Osteoblast (primary cell): Measurements from ENCODE around the gene CTAG1B. TPM values are rescaled to one million over a fixed set of nuclear protein-coding genes. Genes with fewer than 3 reads are reported as not detected.
"Not testable (repeated sequence)": the region's sequence is repeated elsewhere in the genome, so short reads cannot be mapped to it uniquely, and the experiment has no call there.

Source experiments
- DNase-seq: peaks from one replicate; pipeline ENCODE4 v3.0.0; 2011; ENCODE audit warnings: low spot score, mixed read lengths; ENCODE audit not compliant: insufficient read length; ENCODE audit errors: missing footprints
- H2AFZ ChIP-seq: 2 replicates; pipeline ENCODE4 v1.6.0; 2011; ENCODE audit warnings: mild to moderate bottlenecking, low read length
- H3K27ac ChIP-seq: 2 replicates; pipeline ENCODE4 v1.5.1; 2011; ENCODE audit warnings: mild to moderate bottlenecking, low read depth, low read length, moderate library complexity
- H3K27me3 ChIP-seq: 2 replicates; pipeline ENCODE4 v1.6.0; 2012; ENCODE audit warnings: mild to moderate bottlenecking, control low read depth, inconsistent platforms, low read length, moderate library complexity; ENCODE audit not compliant: insufficient read depth
- H3K36me3 ChIP-seq: 2 replicates; pipeline ENCODE4 v1.5.1; 2011; ENCODE audit warnings: mild to moderate bottlenecking, low read length, control low read depth, moderate library complexity; ENCODE audit not compliant: insufficient read depth
- H3K4me1 ChIP-seq: 2 replicates; pipeline ENCODE4 v1.5.1; 2011; ENCODE audit warnings: mild to moderate bottlenecking, low read length, control low read depth, moderate library complexity; ENCODE audit not compliant: insufficient read depth
- H3K4me2 ChIP-seq: 2 replicates; pipeline ENCODE4 v1.6.0; 2011; ENCODE audit warnings: mild to moderate bottlenecking, low read length; ENCODE audit not compliant: insufficient read depth
- H3K4me3 ChIP-seq: fragments of 200-600 bp; sonication (generic); 3 replicates; pipeline ENCODE4 v1.5.1; 2012; ENCODE audit warnings: mild to moderate bottlenecking, low read length, inconsistent platforms; ENCODE audit not compliant: insufficient read depth
- H3K79me2 ChIP-seq: 2 replicates; pipeline ENCODE4 v1.6.0; 2012; ENCODE audit warnings: mild to moderate bottlenecking, low read length, control low read depth, inconsistent platforms; ENCODE audit not compliant: insufficient read depth
- H3K9me3 ChIP-seq: 2 replicates; pipeline ENCODE4 v1.5.1; 2011; ENCODE audit warnings: low read depth, low read length, control low read depth
- H4K20me1 ChIP-seq: 2 replicates; pipeline ENCODE4 v1.6.0; 2012; ENCODE audit warnings: mild to moderate bottlenecking, low read length, control low read depth; ENCODE audit not compliant: insufficient read depth
- small RNA-seq: library from RNA; depleted of rRNA; stranded (forward); fragments of <200 nt; gene quantifications from one replicate; pipeline ENCODE3, GENCODE V24; 2012
- total RNA-seq: library from RNA; depleted of rRNA; stranded (reverse); fragments of >200 nt; gene quantifications from 2 replicates; pipeline ENCODE4 v1.2.3, GENCODE V29; 2012

The CTAG1B gene
- total RNA-seq, 1 donor, result not detected

GRCh38 chrX:154582994-154583393 is 36.1 kb downstream of the CTAG1B start:
- not testable (repeated sequence) for H3K79me2 ChIP-seq, H3K4me2 ChIP-seq, H3K4me3 ChIP-seq, H3K27ac ChIP-seq, H3K27me3 ChIP-seq, DNase-seq, H3K36me3 ChIP-seq, H3K4me1 ChIP-seq, H4K20me1 ChIP-seq, H3K9me3 ChIP-seq, H2AFZ ChIP-seq

- not testable (repeated sequence) for H3K4me1 ChIP-seq, H3K4me3 ChIP-seq, H2AFZ ChIP-seq, H3K79me2 ChIP-seq, H3K9me3 ChIP-seq, H3K4me2 ChIP-seq, H3K27ac ChIP-seq, H3K27me3 ChIP-seq, DNase-seq, H4K20me1 ChIP-seq, H3K36me3 ChIP-seq
Measured at GRCh38 chrX:154575076-154575475, 44.0 kb downstream of the CTAG1B start.

GRCh38 chrX:154573061-154573460 is 46.0 kb downstream of the CTAG1B start:
- not testable (repeated sequence) for H3K27me3 ChIP-seq, H3K4me3 ChIP-seq, H3K9me3 ChIP-seq, H3K4me1 ChIP-seq, H3K27ac ChIP-seq, DNase-seq, H4K20me1 ChIP-seq, H3K4me2 ChIP-seq, H3K79me2 ChIP-seq, H3K36me3 ChIP-seq, H2AFZ ChIP-seq

- H3K4me3 ChIP-seq, H2AFZ ChIP-seq, H3K27me3 ChIP-seq, H3K27ac ChIP-seq, H4K20me1 ChIP-seq, DNase-seq, H3K79me2 ChIP-seq, H3K36me3 ChIP-seq, H3K9me3 ChIP-seq, H3K4me2 ChIP-seq, H3K4me1 ChIP-seq: not testable (repeated sequence)
Measured at GRCh38 chrX:154570361-154570760, 48.7 kb downstream of the CTAG1B start.

Small RNAs within 50 kb of the gene (small RNA-seq; reads per million reads assigned to genes)
- gene AC244090.1 (not detected), gene AC244107.2 (not detected)

Other genes with a start within 250 kb of the CTAG1B start
- gene FLNA, start 244.6 kb downstream of the CTAG1B start, total RNA-seq, result 2,632 and 3,431 TPM in 2 replicates
- 28.0 and 29.7 TPM in 2 replicates for gene EMD, start 240.0 kb downstream of the CTAG1B start, total RNA-seq
- 1,832 and 2,517 TPM in 2 replicates for gene RPL10, start 220.9 kb downstream of the CTAG1B start, total RNA-seq
- gene DNASE1L1, start 210.0 kb downstream of the CTAG1B start, total RNA-seq, result 58.9 and 74.6 TPM in 2 replicates
- 15.6 and 19.2 TPM in 2 replicates for gene TAFAZZIN, start 207.7 kb downstream of the CTAG1B start, total RNA-seq
- gene ATP6AP1, start 190.6 kb downstream of the CTAG1B start, total RNA-seq, result 59.2 and 61.9 TPM in 2 replicates
- gene GDI1, start 182.1 kb downstream of the CTAG1B start, total RNA-seq, result 67.5 and 74.6 TPM in 2 replicates
- gene FAM50A, start 175.1 kb downstream of the CTAG1B start, total RNA-seq, result 46.0 and 48.1 TPM in 2 replicates
- 15.9 and 18.8 TPM in 2 replicates for gene PLXNA3, start 161.0 kb downstream of the CTAG1B start, total RNA-seq
- 16.5 and 21.7 TPM in 2 replicates for gene LAGE3, start 140.0 kb downstream of the CTAG1B start, total RNA-seq
- gene UBL4A, start 132.7 kb downstream of the CTAG1B start, total RNA-seq, result 30.4 and 31.5 TPM in 2 replicates
- gene SLC10A3, start 128.7 kb downstream of the CTAG1B start, total RNA-seq, result 34.5 and 36.2 TPM in 2 replicates
- gene FAM3A, start 103.0 kb downstream of the CTAG1B start, total RNA-seq, result 20.6 and 21.4 TPM in 2 replicates
- gene G6PD, start 72.4 kb downstream of the CTAG1B start, total RNA-seq, result 88.7 and 91.3 TPM in 2 replicates
- gene IKBKG, start 71.7 kb downstream of the CTAG1B start, total RNA-seq, result 16.8 and 18.5 TPM in 2 replicates
- gene CTAG1A, start 34.1 kb downstream of the CTAG1B start, total RNA-seq, result not detected in 2 replicates
- gene CTAG2, start 34.3 kb upstream of the CTAG1B start, total RNA-seq, result 0.88 and 13.8 TPM in 2 replicates
- gene GAB3, start 131.8 kb upstream of the CTAG1B start, total RNA-seq, result 3.2 and 6.9 TPM in 2 replicates
- gene DKC1, start 143.6 kb upstream of the CTAG1B start, total RNA-seq, result 30.8 and 31.8 TPM in 2 replicates
- 14.8 and 17.1 TPM in 2 replicates for gene MPP1, start 186.2 kb upstream of the CTAG1B start, total RNA-seq
- gene SMIM9, start 215.4 kb upstream of the CTAG1B start, total RNA-seq, result not detected in 2 replicates